Ramos (cell line): ENCODE measurements around the gene SIDT1.

Experiments used
- in situ Hi-C: fragments of 300-500 bp; cut with MboI; formaldehyde crosslinking; loops from one replicate; pipeline ENCODE4 v1.14.3; 2022; ENCODE audit warnings: low sequenced_read_pairs; ENCODE audit not compliant: unreplicated experiment

The SIDT1 gene

GRCh38 chr3:113664523-113665094 lies 132.3 kb downstream of the SIDT1 start:
- in situ Hi-C loops = no loop called here

DNA sequence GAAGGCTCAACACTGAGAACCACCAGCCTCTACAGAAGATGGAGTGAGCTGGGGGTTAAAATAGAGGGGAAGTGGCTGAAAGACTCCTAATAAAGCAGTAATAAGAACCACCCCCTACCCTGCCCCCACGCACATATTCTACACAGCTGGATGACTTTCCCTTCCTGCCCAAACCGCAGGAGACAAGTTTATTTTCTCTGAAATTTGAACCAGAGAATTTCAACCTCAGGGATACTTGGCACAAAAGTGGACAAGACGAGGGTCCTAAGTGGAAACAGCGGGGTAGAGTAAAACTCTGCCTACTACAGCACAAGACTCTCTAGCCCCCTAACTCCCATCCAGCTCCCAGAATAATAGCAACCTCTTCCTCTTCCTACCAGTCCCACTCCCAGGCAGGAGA lies 135.7 kb downstream of the SIDT1 start:
- in situ Hi-C loops = no loop called here

- in situ Hi-C loops = no loop called here
Measured at GRCh38 chr3:113673593-113673992, 141.2 kb downstream of the SIDT1 start.

DNA sequence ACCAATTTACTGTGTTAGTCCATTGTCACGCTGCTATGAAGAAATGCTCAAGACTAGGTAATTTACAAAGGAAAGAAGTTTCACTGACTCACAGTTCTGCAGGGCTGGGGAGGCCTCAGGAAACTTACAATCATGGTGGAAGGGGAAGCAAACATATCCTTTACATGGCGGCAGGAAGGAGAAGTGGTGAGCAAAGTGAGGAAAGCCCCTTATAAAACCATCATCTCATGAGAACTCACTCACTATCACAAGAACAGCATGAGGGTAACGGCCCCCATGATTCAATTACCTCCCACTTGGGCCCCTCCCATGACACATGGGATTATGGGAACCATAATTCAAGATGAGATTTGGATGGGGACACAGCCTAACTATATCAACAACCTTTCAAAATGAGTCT lies 143.9 kb downstream of the SIDT1 start:
- in situ Hi-C loops = no loop called here

- in situ Hi-C loops = no loop called here
Measured at GRCh38 chr3:113677737-113678136, 145.4 kb downstream of the SIDT1 start.

DNA sequence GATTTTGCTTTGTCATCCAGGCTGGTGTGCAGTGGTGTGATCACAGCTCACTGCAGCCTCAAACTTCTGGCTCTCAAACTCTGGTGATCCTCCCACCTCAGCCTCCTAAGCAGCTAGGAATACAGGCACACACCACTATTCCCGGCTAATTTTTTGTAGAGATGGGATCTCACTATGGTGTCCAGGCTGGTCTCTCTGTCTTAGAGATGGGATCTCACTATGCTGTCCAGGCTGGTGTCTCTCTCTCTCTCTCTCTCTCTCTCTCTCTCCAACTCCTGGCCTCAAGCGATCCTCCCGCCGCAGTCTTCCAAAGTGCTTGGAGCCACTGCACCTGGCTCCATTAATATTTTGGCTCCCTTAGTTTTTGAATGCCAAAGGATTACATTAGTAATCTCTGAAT lies 146.4 kb downstream of the SIDT1 start:
- in situ Hi-C loops = no loop called here
